ACHN (cell line): ENCODE data around the gene PRRC2C.
"Not testable (repeated sequence)": the region's sequence is repeated elsewhere in the genome, so short reads cannot be mapped to it uniquely, and the experiment has no call there.

Experiments
- DNase-seq: peaks from one replicate; pipeline ENCODE4 v3.0.0-alpha.2; 2015
- in situ Hi-C: cut with HindIII; loops from 2 replicates; pipeline ENCODE4 v1.10.0; 2017; ENCODE audit warnings: low sequenced_read_pairs, low pct_ligation_motif_present, low pct_unique_long_range_greater_than_20kb

The PRRC2C gene

GRCh38 chr1:171613282-171613681 is 128.0 kb downstream of the PRRC2C start:
- in situ Hi-C loops: no loop called here
- no peak for DNase-seq

GRCh38 chr1:171615122-171615906 is 130.0 kb downstream of the PRRC2C start:
- in situ Hi-C loops: not testable (repeated sequence)

GRCh38 chr1:171616586-171616985 is 131.3 kb downstream of the PRRC2C start:
- in situ Hi-C loops: no loop called here
- DNase-seq: no peak

More at GRCh38 chr1:171615122-171615906, 130.0 kb downstream of the PRRC2C start:
- DNase-seq: not testable (repeated sequence)

- DNase-seq: no peak
- in situ Hi-C loops: no loop called here
Observed at GRCh38 chr1:171622152-171622462, 136.8 kb downstream of the PRRC2C start, which contains the start of gene MYOCOS. MYOCOS (plus strand) TSS chr1:171622243; CDS start chr1:171623884, 1,641 bp downstream.

GRCh38 chr1:171623651-171624331 is 138.5 kb downstream of the PRRC2C start:
- no peak for DNase-seq
- in situ Hi-C loops: no loop called here

GRCh38 chr1:171625225-171625624 is 139.9 kb downstream of the PRRC2C start:
- no peak for DNase-seq
- in situ Hi-C loops: no loop called here

- DNase-seq: no peak
- in situ Hi-C loops: no loop called here
Observed at GRCh38 chr1:171627020-171627419, 141.7 kb downstream of the PRRC2C start.

- in situ Hi-C loops: no loop called here
- DNase-seq: no peak
Observed at GRCh38 chr1:171628225-171628624, 142.9 kb downstream of the PRRC2C start.

- in situ Hi-C loops: no loop called here
- no peak for DNase-seq
Observed at GRCh38 chr1:171635661-171636060, 150.3 kb downstream of the PRRC2C start.

- DNase-seq: no peak
- in situ Hi-C loops: no loop called here
Observed at GRCh38 chr1:171636141-171636540, 150.8 kb downstream of the PRRC2C start.

- in situ Hi-C loops: no loop called here
Observed at GRCh38 chr1:171637928-171638576, 152.7 kb downstream of the PRRC2C start.

GRCh38 chr1:171640225-171640624 is 154.9 kb downstream of the PRRC2C start:
- no peak for DNase-seq
- in situ Hi-C loops: no loop called here

More at GRCh38 chr1:171637928-171638576, 152.7 kb downstream of the PRRC2C start:
- DNase-seq: no peak

- in situ Hi-C loops: no loop called here
- no peak for DNase-seq
Observed at GRCh38 chr1:171641076-171641864, 155.9 kb downstream of the PRRC2C start.

GRCh38 chr1:171642197-171642596 is 156.9 kb downstream of the PRRC2C start:
- DNase-seq: no peak
- in situ Hi-C loops: no loop called here
